HUDEP-2 (cell line): ENCODE measurements around the gene TBXAS1.
"Not testable (repeated sequence)": the region's sequence is repeated elsewhere in the genome, so short reads cannot be mapped to it uniquely, and the experiment has no call there.

Experiments
- DNase-seq, 76 experiments: peaks; one replicate each; lab custom pipeline; 2025; ENCODE audit not compliant: unreplicated experiment in 76 of 76; lab: John Stamatoyannopoulos, UW

Gene TBXAS1

DNA sequence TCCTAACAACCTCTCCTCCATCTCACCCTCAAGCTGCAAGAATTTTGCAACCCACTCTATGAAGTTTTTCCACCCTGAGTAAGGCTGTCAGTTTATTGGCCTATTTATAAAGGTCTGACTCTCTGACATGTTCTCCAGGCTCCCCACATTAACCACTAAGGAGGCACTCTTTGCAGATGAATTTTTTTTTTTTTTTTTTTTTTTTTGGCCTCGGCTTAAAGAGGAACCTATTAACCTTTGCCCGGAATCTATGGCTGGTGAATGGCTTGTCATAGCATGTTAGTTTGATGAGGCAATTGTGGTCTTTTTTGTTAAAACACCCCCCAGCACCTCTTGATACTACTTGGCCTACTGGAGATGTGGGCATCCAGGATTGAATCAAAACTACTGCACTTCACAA lies 57.1 kb downstream of the TBXAS1 start:
- DNase-seq: no peak

DNA sequence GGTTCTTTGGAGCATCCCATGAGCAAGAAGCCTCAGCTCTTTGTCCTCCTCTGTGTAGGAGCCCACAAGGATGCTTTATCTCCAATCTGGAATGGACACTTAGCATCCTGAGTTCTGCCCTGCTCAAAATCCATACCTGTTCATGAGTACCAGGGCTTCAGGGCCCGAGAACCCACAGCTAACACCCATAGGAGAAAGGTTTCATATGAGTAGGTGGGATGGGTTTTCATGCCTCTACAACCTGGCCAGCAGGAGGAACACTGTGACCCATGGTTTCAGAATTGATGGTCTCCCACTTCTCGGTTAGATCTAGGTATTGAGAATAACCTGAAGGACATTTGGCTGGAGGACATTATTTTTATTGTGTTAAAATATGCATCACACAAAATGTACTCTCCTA lies 57.8 kb downstream of the TBXAS1 start:
- DNase-seq: no peak

DNA sequence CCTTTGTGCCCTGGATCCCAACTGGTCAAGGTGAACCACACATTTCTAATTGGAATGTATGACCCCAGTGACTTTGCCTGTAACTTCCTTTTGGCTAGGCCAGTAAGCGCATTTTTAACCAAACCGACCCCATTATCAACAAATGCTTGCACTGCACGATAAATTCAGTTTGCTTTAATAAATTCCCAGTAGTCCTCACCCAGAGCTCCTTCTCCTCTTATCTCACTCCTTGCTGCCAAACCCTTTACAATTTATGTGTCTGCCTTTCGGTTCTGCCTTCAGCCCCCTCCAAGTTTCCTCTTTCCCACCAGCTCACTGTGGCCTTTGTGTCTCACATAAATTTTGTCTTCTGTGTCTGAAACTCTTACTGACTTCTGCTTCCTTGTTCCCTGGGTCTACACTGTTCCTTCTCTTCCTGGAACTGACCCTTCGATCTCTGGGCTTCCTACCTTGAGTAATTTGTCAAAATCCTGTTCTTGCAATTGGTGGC lies 59.0 kb downstream of the TBXAS1 start:
- DNase-seq: no peak

DNA sequence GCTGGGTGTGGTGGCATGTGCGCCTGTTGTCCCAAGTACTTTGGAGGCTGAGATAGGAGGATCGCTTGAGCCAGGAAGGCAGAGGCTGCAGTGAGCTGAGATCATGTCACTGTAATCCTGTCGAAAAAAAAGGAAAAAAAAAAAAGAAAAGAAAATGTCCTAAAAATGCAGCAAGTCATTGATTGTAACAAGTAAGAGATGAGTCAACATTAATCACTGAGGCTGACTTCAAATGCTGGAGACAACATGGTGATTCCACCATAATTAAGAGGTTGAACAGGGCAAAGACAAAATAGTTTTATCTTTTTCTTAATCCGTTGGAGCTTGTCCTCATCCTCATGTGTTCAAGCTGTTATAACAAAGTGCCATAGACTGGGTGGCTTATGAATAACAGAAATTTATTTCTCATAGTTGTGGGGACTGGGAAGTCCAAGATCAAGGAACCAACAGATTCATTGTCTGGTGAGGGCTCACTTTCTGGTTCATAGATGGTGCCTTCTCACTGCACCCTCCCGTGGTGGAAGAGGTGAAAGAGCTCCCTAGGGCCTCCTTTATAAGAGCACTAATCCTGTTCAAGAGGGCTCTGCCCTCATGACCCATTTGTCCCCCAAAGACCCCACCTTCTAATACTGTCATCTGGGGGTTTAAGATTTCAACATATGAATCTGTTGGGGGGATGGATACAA lies 60.3 kb downstream of the TBXAS1 start:
- DNase-seq: peak in 2 of 76 experiments; percentile 4 to 9

DNA sequence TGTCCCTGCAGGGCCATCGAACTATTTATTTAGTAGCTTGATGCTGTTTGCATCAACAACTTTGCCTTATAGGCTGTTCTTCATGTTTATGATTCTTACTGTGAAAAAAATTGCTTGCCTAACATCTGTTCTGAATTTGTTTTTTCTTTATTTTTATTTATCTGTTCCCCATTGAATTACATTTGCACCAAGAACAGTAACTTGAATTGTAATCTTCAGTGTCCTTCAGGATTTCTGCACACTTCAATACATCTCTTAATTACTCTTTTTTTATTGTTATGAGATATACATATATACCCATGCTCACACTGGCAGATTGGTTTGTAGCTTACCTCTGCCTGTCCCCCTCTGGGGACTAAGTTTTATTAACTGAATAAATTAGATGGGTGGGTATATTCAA lies 64.4 kb downstream of the TBXAS1 start:
- DNase-seq: no peak

DNA sequence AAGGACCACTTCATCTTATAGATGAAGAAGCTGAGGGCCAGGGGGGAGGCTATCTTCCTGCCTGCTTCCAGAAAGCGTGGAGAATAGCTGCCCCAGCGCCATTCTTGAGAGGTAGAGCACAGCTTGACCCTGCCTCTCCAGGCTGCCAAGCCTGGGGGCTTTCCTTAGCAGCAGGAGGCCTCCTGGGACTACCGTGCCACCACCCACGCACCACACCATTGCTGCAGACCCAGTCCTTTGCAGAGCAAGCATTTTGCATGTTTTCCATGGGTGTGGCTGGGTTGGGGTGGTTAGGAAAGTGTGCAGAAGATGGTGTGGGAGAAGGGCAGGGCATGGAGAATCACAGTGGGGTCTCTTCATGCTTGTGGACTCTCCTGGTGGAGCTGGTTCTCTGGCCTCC lies 64.9 kb downstream of the TBXAS1 start:
- no peak for DNase-seq

DNA sequence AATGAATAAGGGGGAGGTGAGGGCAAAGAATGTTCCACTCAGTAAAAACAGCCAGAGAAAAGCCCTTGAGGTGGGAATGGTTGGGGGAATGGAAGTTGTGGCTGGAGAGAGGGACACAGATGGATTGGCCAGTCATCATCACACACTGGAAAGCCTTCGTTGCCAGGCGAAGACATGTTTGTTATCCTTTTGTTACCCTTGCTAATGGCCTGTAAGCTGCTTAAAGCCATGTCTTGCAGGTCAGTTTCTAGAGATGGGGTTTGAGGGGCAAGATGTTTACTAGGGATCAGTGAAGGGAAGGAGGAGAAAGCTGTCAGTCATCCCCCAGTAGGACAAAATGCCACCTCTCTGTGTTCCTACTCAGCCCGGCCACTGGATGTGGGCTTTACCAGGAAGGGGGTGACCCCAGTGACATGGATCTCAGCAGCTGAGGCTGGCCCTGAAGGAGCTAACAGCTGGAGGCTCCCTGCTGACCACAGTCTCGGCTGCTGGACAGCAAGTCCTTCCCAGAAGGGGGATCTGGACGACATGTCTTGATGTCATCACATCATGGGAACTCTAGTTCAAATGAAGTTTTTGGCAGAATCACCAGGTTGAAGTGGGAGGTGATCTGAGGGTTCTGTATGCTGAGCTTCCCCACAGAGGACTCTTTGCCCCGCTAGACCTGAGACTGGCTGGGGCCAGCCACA lies 66.2 kb downstream of the TBXAS1 start:
- no peak for DNase-seq

DNA sequence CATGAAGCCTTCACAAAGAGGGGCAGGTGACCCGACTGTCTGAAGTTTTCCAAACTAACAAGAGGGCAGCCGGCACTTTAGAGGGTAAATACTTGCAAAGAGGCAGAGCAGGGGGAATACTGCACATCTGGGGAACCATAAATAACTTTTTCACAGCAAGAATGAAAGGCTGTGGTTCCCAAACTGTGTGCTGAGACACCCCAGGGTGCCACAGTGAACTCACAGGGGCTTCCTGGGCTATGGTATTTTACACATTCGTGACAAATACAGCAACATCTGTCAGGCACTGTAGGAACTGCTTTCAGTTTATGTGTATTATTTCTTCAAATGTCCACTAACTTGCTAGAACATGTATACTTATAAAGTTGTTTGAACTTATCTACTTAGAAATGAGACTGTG lies 67.2 kb downstream of the TBXAS1 start:
- no peak for DNase-seq

DNA sequence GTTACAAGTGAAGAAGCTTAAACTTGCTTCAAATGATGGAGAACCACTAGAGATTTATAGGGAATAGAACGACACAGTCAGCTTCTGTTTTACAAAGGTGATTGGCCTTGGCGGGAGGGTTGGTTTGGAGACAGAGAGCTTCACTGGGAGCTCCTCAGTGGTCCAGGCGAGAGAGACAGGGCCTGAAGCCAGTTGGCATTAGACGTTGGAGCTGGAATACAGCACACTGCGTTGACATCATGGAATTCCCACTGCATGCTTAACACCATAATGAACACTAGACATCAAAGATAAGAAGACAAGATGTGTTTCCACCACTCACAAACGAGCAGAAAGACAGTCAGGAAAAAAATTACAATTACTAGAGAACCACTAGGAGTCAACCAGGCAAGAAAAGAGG lies 67.8 kb downstream of the TBXAS1 start:
- DNase-seq: no peak

DNA sequence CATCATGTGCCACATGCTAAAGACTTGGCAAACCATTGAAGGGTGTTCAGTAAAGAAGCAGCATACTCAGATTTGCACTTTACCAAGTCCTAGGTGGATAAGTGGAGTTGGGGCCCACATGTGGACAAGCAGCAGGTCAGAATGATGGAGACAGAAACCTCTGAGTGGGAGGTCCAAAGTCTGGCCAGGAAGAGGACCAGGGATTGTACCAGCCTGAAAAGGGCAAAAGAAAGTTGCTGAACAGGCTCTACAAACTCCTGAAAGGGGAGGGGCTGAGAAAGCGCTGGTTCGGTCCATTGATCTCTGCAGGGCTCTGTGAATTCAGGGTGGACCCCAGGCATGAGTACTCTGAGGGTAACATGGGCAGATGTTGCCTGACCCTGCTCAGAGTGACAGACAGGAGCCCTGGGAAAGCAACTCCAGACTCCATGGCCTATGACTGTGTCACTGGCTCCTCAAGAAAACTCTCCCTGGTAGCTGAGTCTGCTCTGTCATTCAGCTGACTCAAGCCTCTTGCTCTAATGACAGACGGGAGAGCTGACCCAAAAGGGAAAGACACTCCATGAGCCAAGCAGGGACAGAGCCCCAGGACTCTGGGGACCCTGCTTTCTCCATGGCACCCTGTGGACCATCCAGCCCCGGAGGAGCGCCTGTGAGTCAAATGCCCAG lies 68.5 kb downstream of the TBXAS1 start:
- no peak for DNase-seq

DNA sequence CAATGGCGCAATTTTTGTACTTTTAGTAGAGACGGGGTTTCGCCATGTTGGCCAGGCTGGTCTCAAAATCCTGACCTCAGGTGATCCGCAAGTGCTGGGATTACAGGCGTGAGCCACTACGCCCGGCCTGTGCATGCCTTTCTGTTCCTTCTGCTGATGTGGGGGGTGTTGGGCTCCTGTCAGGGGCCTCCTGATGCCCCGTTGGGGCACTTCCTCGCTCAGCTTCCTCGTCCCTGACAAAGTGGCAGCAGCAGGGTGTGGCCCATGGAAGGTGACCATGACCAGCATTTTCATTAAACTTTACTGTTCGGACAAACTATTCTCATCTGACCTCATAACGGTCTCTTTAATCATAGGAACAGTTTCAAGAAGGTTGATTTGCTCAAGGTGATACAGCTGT lies 69.4 kb downstream of the TBXAS1 start:
- no peak for DNase-seq

DNA sequence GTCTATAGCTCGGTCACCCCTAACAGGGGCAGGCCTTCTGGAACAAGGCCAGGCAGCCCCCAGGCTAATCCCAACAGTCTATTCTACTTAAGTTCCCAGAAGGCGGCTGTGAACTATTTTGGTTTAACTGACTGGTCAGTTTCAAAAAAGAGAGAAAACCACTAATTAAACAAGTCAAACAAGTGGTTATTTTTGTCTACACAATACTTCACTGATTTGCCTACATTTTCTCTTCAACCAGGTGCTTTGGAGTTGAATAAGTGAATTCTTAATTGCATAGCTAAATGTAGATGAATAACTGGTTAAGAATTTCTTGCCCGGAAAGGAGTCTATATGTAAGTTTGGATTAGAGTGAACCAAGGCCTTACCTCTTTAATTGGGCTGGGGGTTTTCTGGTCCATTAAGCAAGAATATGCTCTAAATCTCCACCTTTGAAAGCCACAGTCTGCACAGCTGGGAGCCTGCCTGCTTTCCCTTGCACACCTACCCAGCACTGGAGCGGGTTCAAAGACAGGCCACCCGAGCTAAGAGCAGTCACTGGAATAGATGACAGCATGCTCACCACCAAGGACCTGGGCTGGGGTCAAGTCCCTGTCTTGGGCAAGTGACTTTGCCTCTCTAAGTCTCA lies 70.4 kb downstream of the TBXAS1 start:
- no peak for DNase-seq

DNA sequence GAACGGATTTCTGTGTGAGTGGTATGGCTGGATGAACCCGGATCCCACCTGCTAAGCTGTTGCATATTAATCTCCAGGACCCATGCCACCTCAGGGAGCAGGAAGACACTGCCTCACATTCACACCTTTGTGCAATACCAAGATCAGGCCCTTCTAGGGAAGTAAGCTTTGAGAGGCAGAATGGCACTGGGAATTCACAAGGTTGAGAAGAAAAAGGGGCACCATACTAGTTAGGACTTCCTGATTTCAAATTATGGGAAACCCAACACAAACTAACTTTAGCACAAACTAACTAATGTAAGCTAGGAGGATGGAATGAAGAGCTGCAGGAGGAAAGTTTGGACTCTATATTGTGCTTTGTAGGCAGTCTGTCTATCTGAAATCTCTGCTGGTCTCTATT lies 71.3 kb downstream of the TBXAS1 start:
- no peak for DNase-seq

DNA sequence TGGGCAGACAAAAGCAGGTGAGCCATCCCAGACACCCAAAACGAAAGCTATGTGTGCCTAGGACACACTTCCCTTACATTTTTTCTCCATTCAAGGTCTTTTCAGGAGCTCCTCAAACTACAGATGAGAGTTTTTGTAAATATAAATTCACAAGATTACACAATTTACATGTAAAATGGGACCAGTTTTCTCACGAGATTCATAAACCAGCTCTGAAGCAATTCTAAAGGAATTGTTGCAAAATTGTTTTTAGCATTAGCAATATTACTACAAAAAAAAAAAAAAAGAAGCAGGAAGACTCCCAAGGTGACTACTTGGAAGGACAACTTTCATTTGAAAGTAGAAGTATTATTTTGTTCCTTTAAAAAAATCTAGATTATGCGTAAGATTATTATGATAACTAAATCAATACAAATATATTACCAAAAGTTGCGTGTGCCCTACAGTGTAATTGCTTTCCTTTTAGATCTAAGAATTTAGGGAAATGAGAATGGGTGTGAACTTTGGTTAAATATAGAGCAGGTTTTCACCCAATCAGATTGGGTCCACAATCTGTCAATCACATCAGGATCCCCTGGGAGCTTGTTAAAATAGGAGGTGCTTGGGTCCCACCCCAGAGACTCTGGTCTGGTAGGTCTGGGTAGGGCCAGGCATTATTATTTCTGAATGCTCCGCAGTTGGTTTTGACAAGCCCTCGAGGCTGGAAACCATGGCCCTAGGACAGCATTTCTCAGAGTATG lies 72.2 kb downstream of the TBXAS1 start:
- DNase-seq: no peak

DNA sequence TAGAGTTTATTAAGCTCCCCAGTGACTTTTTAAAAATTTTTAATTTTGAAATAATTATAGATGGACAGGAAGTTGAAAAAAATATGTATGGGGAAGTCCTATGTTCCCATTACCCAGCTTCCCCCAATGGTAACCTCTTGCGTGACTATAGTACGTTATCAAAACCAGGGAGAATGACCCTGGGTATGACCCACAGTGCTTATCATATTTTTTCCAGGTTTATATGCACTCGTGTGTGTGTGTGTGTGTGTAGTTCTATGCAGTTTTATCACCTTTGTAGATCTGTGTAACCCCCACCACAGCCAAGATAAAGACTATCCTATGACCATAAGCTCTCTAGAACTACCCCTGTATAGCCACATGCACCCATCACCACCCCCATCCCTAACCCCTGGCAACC lies 72.8 kb downstream of the TBXAS1 start:
- DNase-seq: peak in 35 of 76 experiments; percentile 9 to 76 (median 28)

DNA sequence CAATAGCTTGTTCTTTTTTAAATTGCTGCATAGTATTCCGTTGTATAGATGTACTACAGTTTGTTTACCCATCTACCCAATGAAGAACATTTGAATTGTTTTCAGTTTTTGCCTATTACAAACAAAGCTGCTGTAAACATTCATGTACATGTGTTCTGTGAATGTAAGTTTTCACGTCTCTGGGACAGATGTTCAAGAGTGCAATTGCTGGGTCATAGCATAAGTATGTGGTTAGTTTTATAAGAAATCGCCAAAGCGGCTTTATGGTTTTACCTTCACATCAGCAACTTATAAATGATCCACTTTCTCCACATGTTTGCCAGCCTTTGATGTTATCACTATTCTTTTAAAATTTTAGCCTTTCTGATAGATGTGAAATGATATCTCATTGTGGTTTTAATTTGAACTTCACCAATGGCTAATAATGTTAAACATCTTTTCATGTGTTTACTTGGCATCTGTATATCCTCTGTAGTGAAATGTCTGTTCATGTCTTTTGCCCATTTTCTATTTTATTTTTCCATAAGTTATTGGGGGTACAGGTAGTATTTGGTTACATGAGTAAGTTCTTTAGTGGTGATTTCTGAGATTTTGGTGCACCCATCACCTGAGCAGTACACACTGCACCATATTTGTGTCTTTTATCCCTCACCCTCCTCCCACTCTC lies 73.5 kb downstream of the TBXAS1 start:
- DNase-seq: no peak

DNA sequence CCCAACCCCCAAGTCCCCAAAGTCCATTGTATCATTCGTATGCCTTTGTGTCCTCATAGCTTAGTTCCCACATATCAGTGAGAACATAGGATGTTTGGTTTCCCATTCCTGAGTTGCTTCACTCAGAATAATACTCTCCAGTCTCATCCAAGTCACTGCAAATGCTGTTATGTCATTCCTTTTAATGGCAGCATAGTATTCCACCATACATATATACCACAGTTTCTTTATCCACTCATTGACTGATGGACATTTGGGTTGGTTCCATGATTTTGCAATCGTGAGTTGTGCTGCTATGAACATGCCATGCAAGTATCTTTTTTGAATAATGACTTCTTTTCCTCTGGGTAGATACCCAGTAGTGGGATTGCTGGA lies 74.0 kb downstream of the TBXAS1 start:
- DNase-seq: not testable (repeated sequence)

DNA sequence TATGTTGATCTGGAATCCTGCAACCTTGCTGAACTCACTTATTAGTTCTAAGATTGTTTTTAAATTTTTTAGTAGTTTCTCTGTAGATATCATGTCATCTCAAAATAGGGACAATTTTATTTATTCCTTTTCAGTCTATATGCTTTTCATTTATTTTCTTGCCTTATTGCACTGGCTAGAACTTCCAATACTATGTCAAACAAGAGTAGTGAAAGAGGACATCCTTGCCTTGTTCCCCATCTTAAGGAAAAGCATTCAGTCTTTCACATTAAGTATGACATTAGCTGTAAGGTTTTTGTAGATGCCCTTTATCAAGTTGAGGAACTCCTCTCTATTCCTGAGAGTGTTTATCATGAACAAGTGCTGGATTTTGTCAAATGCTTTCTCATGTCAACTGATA lies 77.8 kb downstream of the TBXAS1 start:
- DNase-seq: no peak

DNA sequence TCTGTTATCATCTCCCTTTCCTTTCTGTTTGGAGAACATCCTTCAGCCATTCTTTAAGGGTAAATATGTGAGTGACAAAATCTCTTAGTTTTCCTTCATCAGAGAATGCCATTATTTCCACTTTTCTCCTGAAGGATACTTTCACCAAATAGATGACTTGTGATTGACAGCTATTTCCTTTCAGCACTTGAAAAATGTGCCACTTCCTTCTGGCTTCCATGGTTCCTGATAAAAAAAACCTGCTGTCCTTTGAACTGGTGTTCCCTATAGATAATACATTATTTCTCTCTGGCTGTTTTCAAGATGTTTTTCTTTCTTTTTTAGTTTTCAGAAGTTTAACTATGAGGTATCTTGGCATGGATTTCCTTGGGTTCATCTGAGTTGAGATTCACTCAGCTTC lies 79.7 kb downstream of the TBXAS1 start:
- peak in 4 of 76 experiments; percentile 5 to 40 (median 16) for DNase-seq

DNA sequence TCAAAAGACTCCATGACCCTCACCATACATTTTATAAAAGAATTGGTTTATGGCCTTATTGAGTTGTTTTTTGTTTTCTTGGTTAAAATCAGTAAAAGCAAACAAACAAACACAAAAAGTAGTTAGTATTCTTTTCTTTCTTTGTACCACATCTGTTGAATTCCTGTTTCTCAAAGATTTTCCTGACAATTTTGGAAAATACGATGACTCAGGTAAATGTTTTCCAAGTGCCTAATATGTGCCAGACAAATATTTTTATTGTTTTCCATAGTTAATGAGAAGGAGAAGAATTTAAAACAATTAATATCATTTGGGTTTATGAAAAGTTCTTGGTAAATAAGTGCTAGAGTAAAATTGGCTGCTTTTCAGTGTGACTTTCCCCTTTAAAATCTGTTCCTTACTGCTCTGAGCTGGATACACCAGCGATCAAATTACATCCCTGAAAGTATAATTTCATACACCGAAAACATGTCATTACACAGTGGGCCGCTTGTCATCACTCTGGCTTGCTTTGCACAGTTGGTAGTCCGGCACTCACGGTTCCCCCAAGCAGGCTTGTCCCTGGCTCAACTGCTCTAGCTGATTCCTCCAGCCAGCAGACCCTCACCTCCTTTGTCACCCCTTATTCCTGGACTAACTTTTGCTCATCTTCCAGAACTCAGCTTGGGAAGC lies 80.5 kb downstream of the TBXAS1 start:
- DNase-seq: no peak
